ENCODE data around the gene MIF4GD.
"Not testable (repeated sequence)": the region's sequence is repeated elsewhere in the genome, so short reads cannot be mapped to it uniquely, and the experiment has no call there.

The MIF4GD gene

GRCh38 chr17:75288770-75289114 lies 17.7 kb upstream of the MIF4GD start:
- DNase-seq (ENCODE audit: low read depth in 2 of 2), result no peak

GRCh38 chr17:75288359-75288758 lies 17.3 kb upstream of the MIF4GD start:
- no peak for DNase-seq (ENCODE audit: low read depth in 2 of 2)

- DNase-seq (ENCODE audit: low read depth in 2 of 2), result no peak
Measured at GRCh38 chr17:75287221-75287620, 16.2 kb upstream of the MIF4GD start.

GRCh38 chr17:75285123-75285522 lies 14.1 kb upstream of the MIF4GD start:
- no peak for DNase-seq (ENCODE audit: low read depth in 2 of 2)

- not testable (repeated sequence) for DNase-seq (ENCODE audit: low read depth in 2 of 2)
Measured at GRCh38 chr17:75280189-75280588, 9.2 kb upstream of the MIF4GD start.

GRCh38 chr17:75277664-75278071 lies 6.6 kb upstream of the MIF4GD start:
- no peak for DNase-seq (ENCODE audit: low read depth in 2 of 2)

- no peak for DNase-seq (ENCODE audit: low read depth in 2 of 2)
Measured at GRCh38 chr17:75273977-75274708, 3.1 kb upstream of the MIF4GD start.

- DNase-seq (ENCODE audit: low read depth in 2 of 2), result no peak
Measured at GRCh38 chr17:75272848-75273184, 1.8 kb upstream of the MIF4GD start.

GRCh38 chr17:75271955-75272847 lies 1.2 kb upstream of the MIF4GD start:
- no peak for DNase-seq (ENCODE audit: low read depth in 2 of 2)

GRCh38 chr17:75271233-75271954 lies 363 bp upstream of the MIF4GD start:
- DNase-seq (ENCODE audit: low read depth in 2 of 2), result peak; percentile 71 to 83

GRCh38 chr17:75270218-75270965 lies 639 bp downstream of the MIF4GD start:
- peak in 1 of 2 donors; percentile 47 for DNase-seq (ENCODE audit: low read depth in 2 of 2)

GRCh38 chr17:75269844-75270217 lies 1.2 kb downstream of the MIF4GD start:
- no peak for DNase-seq (ENCODE audit: low read depth in 2 of 2)

GRCh38 chr17:75267411-75268232 lies 3.4 kb downstream of the MIF4GD start:
- no peak for DNase-seq (ENCODE audit: low read depth in 2 of 2)

- DNase-seq (ENCODE audit: low read depth in 2 of 2), result no peak
Measured at GRCh38 chr17:75267153-75267410, 3.9 kb downstream of the MIF4GD start.

- DNase-seq (ENCODE audit: low read depth in 2 of 2), result no peak
Measured at GRCh38 chr17:75266316-75267152, 4.5 kb downstream of the MIF4GD start.

GRCh38 chr17:75265614-75266315 lies 5.3 kb downstream of the MIF4GD start:
- DNase-seq (ENCODE audit: low read depth in 2 of 2), result no peak

- DNase-seq (ENCODE audit: low read depth in 2 of 2), result no peak
Measured at GRCh38 chr17:75263055-75263454, 8.0 kb downstream of the MIF4GD start.

GRCh38 chr17:75262112-75262606 lies 8.9 kb downstream of the MIF4GD start:
- no peak for DNase-seq (ENCODE audit: low read depth in 2 of 2)

- DNase-seq (ENCODE audit: low read depth in 2 of 2), result peak; percentile 91 to 95
Measured at GRCh38 chr17:75261336-75262111, 9.5 kb downstream of the MIF4GD start, which contains the start of the genes GGA3 and MRPS7. Gene GGA3 (minus strand): TSS chr17:75261606. CDS start chr17:75261587, 19 bp downstream. Gene MRPS7 (plus strand): TSS chr17:75261879. CDS start chr17:75261901, 22 bp downstream.

Data from stimulated activated CD4-positive, alpha-beta T cell treated with anti-CD3 and anti-CD28 coated beads, Interleukin-15, amount 100 ng/mL, for 48 hours (primary cell).